H1 (cell line): Measurements from ENCODE around the gene SIPA1L3. TPM values are rescaled to one million over a fixed set of nuclear protein-coding genes. Genes with fewer than 3 reads are reported as not detected.

Experiments used
- RAD21 ChIP-seq, 2 experiments: IDR thresholded peaks in 1 of 2; conservative IDR thresholded peaks in 1 of 2; 2 replicates each; pipeline ENCODE4 v1.6.1; 2011; ENCODE audit warnings: low read depth in 2 of 2, low read length in 2 of 2, improper control_type of control experiment in 1 of 2, inconsistent platforms in 1 of 2, mild to moderate bottlenecking in 1 of 2, moderate library complexity in 1 of 2
- SAP30 ChIP-seq: fragments of 300-600 bp; sonication (generic); IDR thresholded peaks from 2 replicates; pipeline ENCODE4 v1.7.1; 2012; ENCODE audit warnings: low read length, moderate library complexity, mild to moderate bottlenecking, inconsistent platforms; ENCODE audit not compliant: insufficient read depth, insufficient replicate concordance
- polyA plus RNA-seq, 7 experiments: library from polyadenylated mRNA; depleted of rRNA in 3 of 7; stranded (reverse) in 5 of 7; unstranded in 2 of 7; fragments of >200 nt in 5 of 7; fragments of 200-250 nt in 2 of 7; gene quantifications; 1 replicate in 5 of 7; 2 replicates in 1 of 7; 4 replicates in 1 of 7; pipeline versions ENCODE4 v1.2.1 to v1.2.3, GENCODE V29; 2011 to 2013; ENCODE audit warnings: missing spikeins in 2 of 7, mixed read lengths in 2 of 7
- total RNA-seq: library from RNA; stranded (reverse); fragmentation: NEBNext Ultra II Directional; extraction: Animal tissue kit (Norgen Biotek cat#: 25700); gene quantifications from 2 replicates; pipeline ENCODE4 v1.2.1, GENCODE V29; 2021
- TF ChIP-seq, protein P1 (sequence below), 3 experiments: IDR thresholded peaks; 1 replicate in 2 of 3; 2 replicates in 1 of 3; pipeline versions ENCODE4 v1.5.1 to v1.6.1; 2011; ENCODE audit warnings: low read length in 3 of 3, mild to moderate bottlenecking in 3 of 3, inconsistent platforms in 2 of 3, low read depth in 1 of 3, moderate library complexity in 1 of 3; ENCODE audit not compliant: insufficient read depth in 1 of 3; ENCODE audit errors: control extremely low read depth in 1 of 3

The SIPA1L3 gene
- total and polyA plus RNA-seq, 2 of the 8 experiments (the other 6 are each of a cell fraction or from before 2014, with no cell fraction given) = 15.0 to 54.9 TPM

DNA sequence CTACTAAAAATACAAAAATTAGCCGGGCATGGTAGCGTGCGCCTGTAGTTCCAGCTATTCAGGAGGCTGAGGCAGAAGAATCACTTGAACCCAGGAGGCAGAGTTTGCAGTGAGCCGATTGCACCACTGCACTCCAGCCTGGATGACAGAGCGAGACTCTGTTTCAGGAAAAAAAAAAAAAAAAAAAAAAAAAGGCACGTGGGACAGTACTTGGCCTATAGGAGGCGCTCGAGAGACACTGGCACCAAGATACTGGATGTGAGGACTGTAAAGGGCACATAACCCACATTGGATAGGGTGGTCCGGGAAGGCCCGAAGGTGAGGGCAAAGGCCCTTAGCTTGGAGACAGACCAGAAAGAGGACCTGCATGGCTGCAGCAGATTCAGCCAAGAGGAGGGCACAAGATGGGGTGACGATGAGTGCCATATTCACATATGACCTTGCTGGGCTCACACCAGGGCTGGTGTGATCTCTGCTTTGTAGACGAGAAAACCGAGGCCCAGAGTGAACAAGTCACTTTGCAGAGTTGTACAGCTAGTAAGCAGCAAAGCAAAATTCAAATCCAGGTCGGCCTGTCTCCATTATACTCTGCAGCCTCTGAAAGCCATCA, 227.6 kb downstream of the SIPA1L3 start (continued):
- TF ChIP-seq, protein P1, sequence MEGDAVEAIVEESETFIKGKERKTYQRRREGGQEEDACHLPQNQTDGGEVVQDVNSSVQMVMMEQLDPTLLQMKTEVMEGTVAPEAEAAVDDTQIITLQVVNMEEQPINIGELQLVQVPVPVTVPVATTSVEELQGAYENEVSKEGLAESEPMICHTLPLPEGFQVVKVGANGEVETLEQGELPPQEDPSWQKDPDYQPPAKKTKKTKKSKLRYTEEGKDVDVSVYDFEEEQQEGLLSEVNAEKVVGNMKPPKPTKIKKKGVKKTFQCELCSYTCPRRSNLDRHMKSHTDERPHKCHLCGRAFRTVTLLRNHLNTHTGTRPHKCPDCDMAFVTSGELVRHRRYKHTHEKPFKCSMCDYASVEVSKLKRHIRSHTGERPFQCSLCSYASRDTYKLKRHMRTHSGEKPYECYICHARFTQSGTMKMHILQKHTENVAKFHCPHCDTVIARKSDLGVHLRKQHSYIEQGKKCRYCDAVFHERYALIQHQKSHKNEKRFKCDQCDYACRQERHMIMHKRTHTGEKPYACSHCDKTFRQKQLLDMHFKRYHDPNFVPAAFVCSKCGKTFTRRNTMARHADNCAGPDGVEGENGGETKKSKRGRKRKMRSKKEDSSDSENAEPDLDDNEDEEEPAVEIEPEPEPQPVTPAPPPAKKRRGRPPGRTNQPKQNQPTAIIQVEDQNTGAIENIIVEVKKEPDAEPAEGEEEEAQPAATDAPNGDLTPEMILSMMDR (IDR thresholded peaks at IDR 0.05; ENCODE audit: control extremely low read depth in 1 of 3, insufficient read depth in 1 of 3, low read depth in 1 of 3, low read length in 3 of 3) = peak; percentile 56 to 70 (median 70)
- peak; percentile 38 to 40 for TF ChIP-seq RAD21 (IDR thresholded peaks at IDR 0.05 in 1 of 2, conservative IDR thresholded peaks at IDR 0.05 in 1 of 2; ENCODE audit: low read depth in 2 of 2, low read length in 2 of 2)
- TF ChIP-seq SAP30 = no peak
